H1 (cell line): ENCODE data around the gene ANXA4. TPM values are rescaled to one million over a fixed set of nuclear protein-coding genes. Genes with fewer than 3 reads are reported as not detected.

Source experiments
- BCL11A ChIP-seq, 2 experiments: IDR thresholded peaks; one replicate each; pipeline ENCODE4 v1.6.1; 2011; ENCODE audit warnings: low read depth in 2 of 2, low read length in 2 of 2, mild to moderate bottlenecking in 2 of 2
- CHD7 ChIP-seq: fragments of 300-600 bp; sonication (generic); IDR thresholded peaks from 2 replicates; pipeline ENCODE4 v1.7.1; 2012; ENCODE audit warnings: low read length, moderate library complexity, mild to moderate bottlenecking, inconsistent platforms; ENCODE audit not compliant: insufficient replicate concordance
- CTCF ChIP-seq, 3 experiments: IDR thresholded peaks; 1 replicate in 2 of 3; 2 replicates in 1 of 3; pipeline versions ENCODE4 v1.5.1 to v1.6.1; 2011; ENCODE audit warnings: low read length in 3 of 3, mild to moderate bottlenecking in 3 of 3, inconsistent platforms in 2 of 3, low read depth in 1 of 3, moderate library complexity in 1 of 3; ENCODE audit not compliant: insufficient read depth in 1 of 3; ENCODE audit errors: control extremely low read depth in 1 of 3
- polyA plus RNA-seq, 7 experiments: library from polyadenylated mRNA; depleted of rRNA in 3 of 7; stranded (reverse) in 5 of 7; unstranded in 2 of 7; fragments of >200 nt in 5 of 7; fragments of 200-250 nt in 2 of 7; gene quantifications; 1 replicate in 5 of 7; 2 replicates in 1 of 7; 4 replicates in 1 of 7; pipeline versions ENCODE4 v1.2.1 to v1.2.3, GENCODE V29; 2011 to 2013; ENCODE audit warnings: missing spikeins in 2 of 7, mixed read lengths in 2 of 7
- total RNA-seq: library from RNA; stranded (reverse); fragmentation: NEBNext Ultra II Directional; extraction: Animal tissue kit (Norgen Biotek cat#: 25700); gene quantifications from 2 replicates; pipeline ENCODE4 v1.2.1, GENCODE V29; 2021

Gene ANXA4
- total and polyA plus RNA-seq, 2 of the 8 experiments (the other 6 are each of a cell fraction or from before 2014, with no cell fraction given) = 9.4 to 17.6 TPM

GRCh38 chr2:69755862-69756467 is 14.0 kb downstream of the ANXA4 start (continued):
- TF ChIP-seq CHD7 (no peak), BCL11A (IDR thresholded peaks at IDR 0.05; ENCODE audit: low read depth in 2 of 2, low read length in 2 of 2) (no peak), CTCF (IDR thresholded peaks at IDR 0.05; ENCODE audit: control extremely low read depth in 1 of 3, insufficient read depth in 1 of 3, low read depth in 1 of 3, low read length in 3 of 3) (no peak)
- TF ChIP-seq, all 59 proteins: peak for 0
